ENCODE results near the gene PLP2.
"Not testable (repeated sequence)": the region's sequence is repeated elsewhere in the genome, so short reads cannot be mapped to it uniquely, and the experiment has no call there.

The PLP2 gene

DNA sequence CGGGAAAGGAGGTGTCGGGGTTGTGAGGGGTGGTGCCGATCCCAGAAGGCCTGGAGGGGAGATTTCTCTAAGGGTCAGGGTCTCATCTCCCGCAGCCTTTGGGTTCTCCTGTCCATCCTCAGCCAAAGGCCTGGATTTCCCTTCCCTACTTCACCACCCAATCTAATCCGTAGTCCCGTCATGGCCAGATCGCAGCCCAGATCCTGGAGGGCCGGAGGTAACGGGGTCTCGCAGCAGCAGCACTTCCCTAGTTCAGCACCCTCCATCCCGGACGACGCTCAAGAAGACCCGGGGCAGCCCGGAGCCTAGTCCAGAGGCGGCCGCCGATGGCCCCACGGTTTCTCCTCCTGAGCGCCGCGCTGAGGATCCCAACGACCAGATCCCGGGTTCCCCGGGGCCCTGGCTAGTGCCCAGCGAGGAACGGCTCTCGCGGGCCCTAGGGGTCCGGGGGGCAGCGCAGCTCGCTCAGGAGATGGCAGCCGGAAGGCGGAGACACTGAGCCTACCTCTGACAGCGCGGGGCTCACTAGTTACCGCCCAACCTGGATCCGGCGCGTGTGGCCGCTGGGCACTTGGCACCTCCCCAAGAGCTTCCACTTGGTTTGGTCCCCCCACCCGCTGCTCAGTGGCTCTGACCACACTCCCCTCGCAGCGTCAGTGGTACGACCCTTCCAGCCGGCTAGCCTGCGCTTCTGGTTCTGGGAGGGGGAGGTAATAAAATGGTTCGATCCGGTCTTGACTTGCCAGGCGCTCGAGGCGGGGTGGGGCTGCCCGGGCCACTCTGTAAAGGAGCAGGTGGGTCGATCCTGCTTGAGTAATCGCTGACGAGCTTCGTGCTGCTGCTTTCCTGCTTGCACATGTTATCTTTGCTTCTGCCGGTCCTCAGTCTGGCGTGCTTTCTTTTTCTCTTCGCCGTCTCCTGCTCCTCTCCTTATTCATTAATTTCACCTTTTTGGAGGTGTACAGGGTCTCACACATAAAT lies 5.5 kb upstream of the PLP2 start:
- no peaks in the 10 kb centered on the region for H3K36me3 ChIP-seq
- H3K9me3 ChIP-seq (ENCODE audit: severe bottlenecking): no peaks in the 10 kb centered on the region
- H3K27ac ChIP-seq: no peak overlapping the region
- peaks cover 3% of the 10 kb centered on the region for H3K27me3 ChIP-seq (ENCODE audit: insufficient read depth, low read depth, severe bottlenecking)
- TF ChIP-seq CTCF (IDR thresholded peaks at IDR 0.05; ENCODE audit: low read depth, low read length): no peak
- H3K4me3 ChIP-seq (ENCODE audit: low read depth, low read length): no peak overlapping the region
- no peak for DNase-seq

GRCh38 chrX:49166914-49167739 lies 4.6 kb upstream of the PLP2 start:
- no peak for TF ChIP-seq CTCF (IDR thresholded peaks at IDR 0.05; ENCODE audit: low read depth, low read length)
- Histone ChIP-seq H3K27me3 (ENCODE audit: insufficient read depth, low read depth, severe bottlenecking) (peaks cover 3% of the 10 kb centered on the region), H3K36me3 (no peaks in the 10 kb centered on the region), H3K4me3 (ENCODE audit: low read depth, low read length) (no peak overlapping the region), H3K9me3 (ENCODE audit: severe bottlenecking) (no peaks in the 10 kb centered on the region), H3K27ac (no peak overlapping the region)
- DNase-seq: no peak

GRCh38 chrX:49167740-49168108 lies 4.0 kb upstream of the PLP2 start:
- Histone ChIP-seq H3K27ac (no peak overlapping the region), H3K9me3 (ENCODE audit: severe bottlenecking) (no peaks in the 10 kb centered on the region)

DNA sequence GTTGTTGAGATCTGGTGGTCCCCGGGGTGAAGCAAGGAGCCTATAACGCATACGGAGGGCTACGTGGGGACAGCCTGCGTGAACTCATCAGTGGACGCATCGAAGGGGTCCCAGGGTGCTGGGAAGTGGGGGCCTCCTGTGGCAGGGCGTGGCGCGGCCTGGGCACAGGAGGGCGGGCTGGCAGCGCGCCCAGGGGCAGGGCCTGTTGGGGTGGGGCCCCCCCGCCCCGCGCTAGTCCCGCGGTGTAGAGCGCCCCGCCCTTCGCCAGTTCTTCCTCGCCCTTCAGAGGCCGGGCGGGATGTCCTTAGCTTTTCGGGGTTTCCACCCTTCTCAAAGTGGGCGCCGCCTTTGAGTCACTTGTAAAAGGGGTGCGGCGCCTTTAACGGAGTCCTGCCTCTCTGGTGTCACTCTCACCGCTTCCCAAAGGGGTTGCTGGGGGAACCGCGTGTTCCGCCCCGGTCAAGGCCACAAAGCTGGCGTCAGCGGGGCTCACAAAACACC lies 632 bp downstream of the PLP2 start:
- Histone ChIP-seq H3K36me3 (peaks cover 4% of the 10 kb centered on the region), H3K9me3 (ENCODE audit: severe bottlenecking) (no peaks in the 10 kb centered on the region), H3K4me3 (ENCODE audit: low read depth, low read length) (peak overlapping the region; percentile 48), H3K27me3 (ENCODE audit: insufficient read depth, low read depth, severe bottlenecking) (peaks cover 12% of the 10 kb centered on the region), H3K27ac (peak overlapping the region; percentile 59)
- DNase-seq: no peak
- TF ChIP-seq CTCF (IDR thresholded peaks at IDR 0.05; ENCODE audit: low read depth, low read length): no peak

More at GRCh38 chrX:49167740-49168108, 4.0 kb upstream of the PLP2 start:
- Histone ChIP-seq H3K36me3 (no peaks in the 10 kb centered on the region), H3K4me3 (ENCODE audit: low read depth, low read length) (no peak overlapping the region), H3K27me3 (ENCODE audit: insufficient read depth, low read depth, severe bottlenecking) (peaks cover 6% of the 10 kb centered on the region)
- DNase-seq: no peak
- TF ChIP-seq CTCF (IDR thresholded peaks at IDR 0.05; ENCODE audit: low read depth, low read length): no peak

DNA sequence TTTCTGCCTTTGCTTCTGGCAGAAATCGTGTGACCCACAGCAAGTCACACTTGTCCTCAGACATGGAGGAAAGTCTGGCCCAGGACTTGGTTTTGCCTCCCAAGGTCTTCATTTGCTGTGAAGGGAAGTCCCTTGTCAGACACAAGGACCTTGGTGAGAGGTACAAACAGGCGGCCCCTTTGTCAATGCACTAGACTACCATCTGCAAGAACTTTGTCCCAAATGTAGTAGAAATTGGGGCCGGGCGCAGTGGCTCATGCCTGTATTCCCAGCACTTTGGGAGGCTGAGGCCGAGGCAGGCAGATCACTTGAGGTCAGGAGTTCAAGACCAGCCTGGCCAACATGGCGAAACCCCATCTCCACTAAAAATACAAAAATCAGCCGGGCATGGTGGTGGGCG lies 1.8 kb downstream of the PLP2 start:
- not testable (repeated sequence) for H3K4me3 ChIP-seq (ENCODE audit: low read depth, low read length); H3K27ac ChIP-seq; DNase-seq; H3K9me3 ChIP-seq (ENCODE audit: severe bottlenecking); H3K36me3 ChIP-seq
- peaks cover 12% of the 10 kb centered on the region for H3K27me3 ChIP-seq (ENCODE audit: insufficient read depth, low read depth, severe bottlenecking)

- TF ChIP-seq CTCF (IDR thresholded peaks at IDR 0.05; ENCODE audit: low read depth, low read length): no peak
These were observed 3.0 kb downstream of the PLP2 start for GRCh38 chrX:49174723-49175122.

More at GRCh38 chrX:49174723-49175122, 3.0 kb downstream of the PLP2 start:
- peaks cover 12% of the 10 kb centered on the region for H3K27me3 ChIP-seq (ENCODE audit: insufficient read depth, low read depth, severe bottlenecking)
- no peak overlapping the region for H3K4me3 ChIP-seq (ENCODE audit: low read depth, low read length)
- peaks cover 7% of the 10 kb centered on the region for H3K36me3 ChIP-seq
- no peak overlapping the region for H3K27ac ChIP-seq
- no peaks in the 10 kb centered on the region for H3K9me3 ChIP-seq (ENCODE audit: severe bottlenecking)
- no peak for DNase-seq
